ENCODE results near the gene KIF9.

Gene KIF9

DNA sequence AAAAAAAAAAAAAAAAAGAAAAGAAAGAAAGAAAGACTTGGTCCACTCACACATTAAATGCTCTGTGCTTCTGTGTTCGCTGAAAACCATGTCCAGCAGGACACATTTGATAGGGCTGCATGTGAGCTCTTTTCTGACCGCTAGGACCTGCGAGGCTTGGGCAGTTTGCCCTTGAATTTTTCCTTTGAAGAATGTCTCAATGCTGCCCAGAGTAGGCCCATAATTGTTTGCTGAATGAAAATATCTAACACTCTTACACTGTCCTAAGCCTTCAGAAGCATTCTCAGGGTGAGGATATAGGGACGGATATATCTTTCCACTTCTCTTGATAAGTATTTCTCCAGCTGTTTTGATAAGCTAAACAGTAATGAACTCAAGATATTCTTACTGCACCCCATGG lies 6.0 kb downstream of the KIF9 start:
- no peak overlapping the region for H3K4me3 ChIP-seq (ENCODE audit: low read length)
- no peak for DNase-seq (ENCODE audit: low read depth)
- TF ChIP-seq, protein P1, sequence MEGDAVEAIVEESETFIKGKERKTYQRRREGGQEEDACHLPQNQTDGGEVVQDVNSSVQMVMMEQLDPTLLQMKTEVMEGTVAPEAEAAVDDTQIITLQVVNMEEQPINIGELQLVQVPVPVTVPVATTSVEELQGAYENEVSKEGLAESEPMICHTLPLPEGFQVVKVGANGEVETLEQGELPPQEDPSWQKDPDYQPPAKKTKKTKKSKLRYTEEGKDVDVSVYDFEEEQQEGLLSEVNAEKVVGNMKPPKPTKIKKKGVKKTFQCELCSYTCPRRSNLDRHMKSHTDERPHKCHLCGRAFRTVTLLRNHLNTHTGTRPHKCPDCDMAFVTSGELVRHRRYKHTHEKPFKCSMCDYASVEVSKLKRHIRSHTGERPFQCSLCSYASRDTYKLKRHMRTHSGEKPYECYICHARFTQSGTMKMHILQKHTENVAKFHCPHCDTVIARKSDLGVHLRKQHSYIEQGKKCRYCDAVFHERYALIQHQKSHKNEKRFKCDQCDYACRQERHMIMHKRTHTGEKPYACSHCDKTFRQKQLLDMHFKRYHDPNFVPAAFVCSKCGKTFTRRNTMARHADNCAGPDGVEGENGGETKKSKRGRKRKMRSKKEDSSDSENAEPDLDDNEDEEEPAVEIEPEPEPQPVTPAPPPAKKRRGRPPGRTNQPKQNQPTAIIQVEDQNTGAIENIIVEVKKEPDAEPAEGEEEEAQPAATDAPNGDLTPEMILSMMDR (conservative IDR thresholded peaks at IDR 0.05; ENCODE audit: low read length): no peak

DNA sequence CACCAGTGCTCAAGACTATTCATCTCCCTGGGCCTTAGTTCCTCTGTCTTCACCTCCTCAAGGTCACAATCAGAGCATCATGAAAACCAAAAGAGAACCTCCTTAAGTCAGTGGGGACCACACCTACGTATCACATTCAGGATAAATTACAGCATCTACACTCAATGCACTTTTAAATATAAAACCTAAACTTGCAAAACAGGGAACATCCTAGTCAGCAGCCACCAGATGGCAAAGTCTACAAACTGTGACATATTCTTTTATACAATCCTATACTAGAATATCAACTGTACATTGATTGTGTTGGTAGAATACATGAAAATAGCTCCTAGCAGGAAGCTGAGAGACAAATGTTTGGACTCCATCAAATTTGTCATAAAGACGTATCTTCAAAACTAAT lies 7.9 kb downstream of the KIF9 start:
- no peak for DNase-seq (ENCODE audit: low read depth)
- TF ChIP-seq, protein P1 (conservative IDR thresholded peaks at IDR 0.05; ENCODE audit: low read length): no peak

GRCh38 chr3:47273564-47273963 lies 9.0 kb downstream of the KIF9 start:
- TF ChIP-seq, protein P1 (conservative IDR thresholded peaks at IDR 0.05; ENCODE audit: low read length): no peak

More for the DNA sequence above, 7.9 kb downstream of the KIF9 start:
- no peak overlapping the region for H3K4me3 ChIP-seq (ENCODE audit: low read length)

GRCh38 chr3:47270526-47270925 lies 12.1 kb downstream of the KIF9 start:
- no peak overlapping the region for H3K4me3 ChIP-seq (ENCODE audit: low read length)
- TF ChIP-seq, protein P1 (conservative IDR thresholded peaks at IDR 0.05; ENCODE audit: low read length): no peak
- no peak for DNase-seq (ENCODE audit: low read depth)

More at GRCh38 chr3:47273564-47273963, 9.0 kb downstream of the KIF9 start:
- DNase-seq (ENCODE audit: low read depth): no peak
- H3K4me3 ChIP-seq (ENCODE audit: low read length): no peak overlapping the region

DNA sequence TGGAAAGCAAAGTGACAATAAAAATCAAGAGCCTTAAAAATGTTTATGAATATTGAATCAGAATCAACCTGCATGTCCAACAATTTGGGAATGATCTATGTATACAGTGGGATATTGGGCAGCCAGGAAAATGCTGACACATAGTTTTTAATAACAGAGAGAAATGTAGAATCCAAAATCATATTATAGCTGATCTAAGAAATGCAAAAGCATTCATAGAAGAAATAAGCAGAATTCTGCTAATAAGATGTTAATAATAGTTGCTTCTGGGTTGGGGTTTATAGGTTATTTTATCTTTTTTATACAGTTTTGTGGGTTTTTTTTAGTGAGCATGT lies 15.1 kb downstream of the KIF9 start:
- no peak for DNase-seq (ENCODE audit: low read depth)
- TF ChIP-seq, protein P1 (conservative IDR thresholded peaks at IDR 0.05; ENCODE audit: low read length): no peak

DNA sequence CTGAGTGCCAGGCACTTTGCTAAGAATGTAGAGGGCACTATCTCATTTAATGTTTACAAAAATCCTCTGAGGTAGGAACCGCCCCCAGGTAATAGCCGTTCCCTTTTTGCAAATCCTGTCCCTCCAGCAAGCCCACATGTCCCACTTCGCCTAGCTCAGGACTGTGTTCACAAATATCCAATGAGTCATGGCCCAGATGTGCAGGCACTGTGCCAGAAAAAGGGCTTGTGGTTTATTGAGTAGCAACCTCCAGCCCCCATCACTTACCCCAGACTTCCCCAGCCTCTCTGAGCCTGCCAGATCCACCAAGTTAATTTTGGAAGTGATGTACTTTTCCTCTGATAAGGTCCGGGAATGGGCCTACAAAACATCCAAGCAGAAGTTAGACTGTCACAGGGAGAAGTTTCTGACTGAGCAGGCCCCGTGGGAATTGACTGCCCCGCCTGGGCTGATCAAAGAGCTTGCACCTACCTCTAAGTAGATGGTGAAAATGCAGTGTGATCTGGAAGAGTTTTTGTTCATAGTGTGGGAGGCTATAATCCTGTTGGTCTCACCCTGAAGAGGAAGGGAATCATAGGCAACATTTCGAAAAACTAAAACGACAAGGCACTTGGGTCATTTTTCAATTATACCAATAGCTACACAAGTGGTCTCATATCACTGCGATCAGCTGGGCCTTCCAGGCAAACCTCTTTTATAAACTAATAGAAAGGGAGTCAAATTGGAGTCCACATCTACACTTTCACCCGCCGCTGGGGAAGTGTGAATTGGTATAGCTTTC lies 15.7 kb downstream of the KIF9 start:
- TF ChIP-seq, protein P1 (conservative IDR thresholded peaks at IDR 0.05; ENCODE audit: low read length): no peak
- no peak overlapping the region for H3K4me3 ChIP-seq (ENCODE audit: low read length)
- peak; percentile 93 for DNase-seq (ENCODE audit: low read depth)

More for the DNA sequence above, 15.1 kb downstream of the KIF9 start:
- H3K4me3 ChIP-seq (ENCODE audit: low read length): no peak overlapping the region

GRCh38 chr3:47265725-47266428 lies 16.7 kb downstream of the KIF9 start:
- TF ChIP-seq, protein P1 (conservative IDR thresholded peaks at IDR 0.05; ENCODE audit: low read length): no peak
- H3K4me3 ChIP-seq (ENCODE audit: low read length): no peak overlapping the region

More at GRCh38 chr3:47265725-47266428, 16.7 kb downstream of the KIF9 start:
- DNase-seq (ENCODE audit: low read depth): no peak
